Measurements from ENCODE around the gene CRACR2B.

The CRACR2B gene

DNA sequence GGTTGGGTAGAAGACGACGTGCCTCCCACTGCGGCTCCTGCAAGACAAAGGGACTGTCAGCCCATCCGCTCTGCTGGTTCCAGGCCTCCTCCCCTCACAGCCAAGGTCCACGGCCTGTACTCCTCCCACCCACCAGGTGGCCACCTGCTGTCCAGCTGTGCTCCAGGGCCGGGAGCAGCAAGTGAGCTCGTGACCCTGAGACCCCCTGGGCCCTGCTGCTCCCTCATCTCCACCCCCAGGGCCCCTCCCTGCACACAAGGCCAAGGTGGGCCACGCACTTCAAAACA, 42.4 kb downstream of the CRACR2B start:
- DNase-seq = no peak

- DNase-seq = no peak
Observed at GRCh38 chr11:870418-870817, 42.7 kb downstream of the CRACR2B start.

GRCh38 chr11:871472-871871, 43.8 kb downstream of the CRACR2B start:
- no peak for DNase-seq

- no peak for DNase-seq
Observed at GRCh38 chr11:872799-873198, 45.1 kb downstream of the CRACR2B start.

DNA sequence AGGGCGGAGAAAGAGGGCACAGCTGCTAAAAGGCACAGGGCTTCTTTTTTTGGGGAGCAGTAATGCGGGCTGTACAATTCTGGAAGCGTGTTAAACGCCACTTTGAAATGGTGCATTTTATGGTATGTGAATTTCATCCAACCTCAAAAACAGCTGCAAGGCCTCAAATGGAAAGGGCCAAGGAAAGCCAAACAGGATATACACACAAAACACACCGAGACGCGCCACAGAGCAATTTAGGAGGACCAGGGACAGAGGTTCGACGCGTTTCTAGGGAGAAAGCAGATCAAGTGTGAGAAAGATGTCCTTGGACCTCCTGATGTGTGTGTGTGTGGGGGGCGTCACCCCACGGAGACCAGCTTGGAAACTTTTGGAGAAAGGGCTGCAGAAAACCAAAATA, 46.0 kb downstream of the CRACR2B start:
- DNase-seq = no peak

DNA sequence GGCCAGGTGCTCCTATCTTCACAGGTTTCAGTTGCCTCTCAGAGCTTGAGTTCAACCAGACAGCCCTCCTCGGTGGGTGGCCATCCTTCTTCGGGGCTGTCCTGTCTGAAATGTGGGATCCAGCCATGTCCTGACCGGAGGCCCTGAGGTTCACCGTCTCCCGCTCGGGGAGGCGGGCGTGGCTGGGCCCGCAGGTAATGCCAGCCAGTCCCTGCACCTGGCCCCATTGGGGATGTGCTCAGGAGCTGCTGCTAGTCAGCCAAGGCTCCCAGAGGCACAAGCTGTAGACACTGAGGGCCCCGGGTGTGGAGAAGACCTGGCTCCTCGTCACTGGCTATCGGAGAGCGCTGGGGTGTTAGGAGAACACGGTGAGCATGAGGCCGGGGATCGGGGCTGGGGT, 47.5 kb downstream of the CRACR2B start:
- no peak for DNase-seq

DNA sequence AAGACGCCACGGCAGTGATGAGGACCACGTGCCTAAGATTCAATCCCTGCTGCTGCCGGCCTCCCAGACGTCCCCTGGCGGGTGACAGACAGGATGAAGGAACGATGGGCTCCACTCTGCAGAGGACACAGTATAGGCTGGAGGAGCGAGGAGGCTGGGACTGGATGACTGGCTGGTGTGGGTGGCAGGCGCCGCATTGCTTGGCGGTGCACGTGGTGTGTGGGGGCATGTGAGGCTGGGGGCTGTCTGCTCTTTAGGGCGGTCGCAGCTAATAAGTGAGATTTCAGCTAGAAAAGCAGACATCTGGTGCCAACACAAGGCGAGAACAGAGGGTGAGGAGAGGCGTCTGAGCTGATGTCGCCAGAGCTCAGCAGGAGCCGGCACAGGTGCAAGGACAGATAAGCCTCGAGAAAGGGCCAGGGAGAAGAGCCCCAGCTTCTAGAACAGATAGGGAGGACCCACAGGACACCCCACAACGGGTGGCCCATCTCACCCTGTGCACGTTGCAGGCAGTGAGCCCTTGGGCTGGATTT, 48.1 kb downstream of the CRACR2B start:
- DNase-seq = no peak

- DNase-seq = no peak
Observed at GRCh38 chr11:876545-876944, 48.8 kb downstream of the CRACR2B start.

DNA sequence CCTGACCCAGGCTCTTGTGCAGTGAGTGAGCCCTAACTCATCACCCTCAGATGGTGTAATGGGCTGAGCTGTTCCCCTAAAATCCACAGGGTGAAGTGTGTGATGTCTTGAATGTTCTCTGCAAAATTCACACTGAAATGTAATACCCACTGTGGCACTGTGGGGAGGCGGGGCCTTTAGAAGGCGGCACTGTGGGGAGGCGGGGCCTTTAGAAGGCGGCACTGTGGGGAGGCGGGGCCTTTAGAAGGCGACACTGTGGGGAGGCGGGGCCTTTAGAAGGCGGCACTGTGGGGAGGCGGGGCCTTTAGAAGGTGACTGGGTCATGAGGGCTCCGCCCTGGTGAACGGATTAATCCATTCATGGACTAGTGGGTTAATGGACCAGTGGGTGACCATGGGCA, 49.8 kb downstream of the CRACR2B start:
- DNase-seq = no peak

DNA sequence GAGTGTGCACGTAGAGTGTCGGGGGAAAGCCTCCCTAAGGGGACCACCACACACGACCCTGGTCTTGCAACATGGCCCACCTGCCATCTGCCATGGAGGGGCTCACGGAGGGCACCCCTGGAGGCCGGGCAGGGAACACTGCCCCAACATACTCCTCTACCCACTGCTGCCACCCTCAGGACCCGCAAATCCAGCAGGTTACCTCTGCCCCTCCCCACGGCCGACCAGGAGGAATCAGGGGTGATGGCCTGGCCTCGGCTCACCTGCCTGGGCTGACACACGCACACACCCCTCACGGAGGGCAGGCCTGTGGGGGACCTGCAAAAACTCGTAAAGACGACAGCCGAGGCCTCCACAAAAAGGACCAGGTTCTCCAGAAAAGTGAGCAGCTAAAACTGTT, 52.7 kb downstream of the CRACR2B start:
- DNase-seq = no peak
